ENCODE data around the gene LYPLAL1. TPM values are rescaled to one million over a fixed set of nuclear protein-coding genes. Genes with fewer than 3 reads are reported as not detected.

LYPLAL1 gene
- total RNA-seq, 1 experiment from 2014 or later: 20.7 TPM

DNA sequence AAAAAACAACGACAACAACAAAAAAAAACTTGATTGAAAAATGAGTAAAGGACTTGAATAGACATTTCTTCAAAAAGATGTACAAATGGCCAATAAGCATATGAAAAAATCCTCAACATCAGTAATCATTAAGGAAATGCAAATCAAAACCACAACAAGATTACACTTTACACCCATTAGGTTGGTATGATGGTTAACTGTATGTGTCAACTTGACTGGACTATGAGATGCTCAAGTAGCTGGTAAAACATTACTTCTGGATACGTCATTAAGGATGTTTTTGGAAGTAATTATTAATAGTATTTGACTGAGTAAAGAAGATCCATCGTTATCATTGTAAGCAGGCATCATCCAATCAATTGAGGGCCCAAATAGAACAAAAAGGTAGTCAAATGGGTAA, 34.9 kb upstream of the LYPLAL1 start (continued):
- TF ChIP-seq FOXJ3 (CRISPR knock-in tag; IDR thresholded peaks at IDR 0.05; ENCODE audit: borderline replicate concordance) (no peak), MAX (CRISPR knock-in tag; IDR thresholded peaks at IDR 0.05) (no peak)
- TF ChIP-seq, protein P1, sequence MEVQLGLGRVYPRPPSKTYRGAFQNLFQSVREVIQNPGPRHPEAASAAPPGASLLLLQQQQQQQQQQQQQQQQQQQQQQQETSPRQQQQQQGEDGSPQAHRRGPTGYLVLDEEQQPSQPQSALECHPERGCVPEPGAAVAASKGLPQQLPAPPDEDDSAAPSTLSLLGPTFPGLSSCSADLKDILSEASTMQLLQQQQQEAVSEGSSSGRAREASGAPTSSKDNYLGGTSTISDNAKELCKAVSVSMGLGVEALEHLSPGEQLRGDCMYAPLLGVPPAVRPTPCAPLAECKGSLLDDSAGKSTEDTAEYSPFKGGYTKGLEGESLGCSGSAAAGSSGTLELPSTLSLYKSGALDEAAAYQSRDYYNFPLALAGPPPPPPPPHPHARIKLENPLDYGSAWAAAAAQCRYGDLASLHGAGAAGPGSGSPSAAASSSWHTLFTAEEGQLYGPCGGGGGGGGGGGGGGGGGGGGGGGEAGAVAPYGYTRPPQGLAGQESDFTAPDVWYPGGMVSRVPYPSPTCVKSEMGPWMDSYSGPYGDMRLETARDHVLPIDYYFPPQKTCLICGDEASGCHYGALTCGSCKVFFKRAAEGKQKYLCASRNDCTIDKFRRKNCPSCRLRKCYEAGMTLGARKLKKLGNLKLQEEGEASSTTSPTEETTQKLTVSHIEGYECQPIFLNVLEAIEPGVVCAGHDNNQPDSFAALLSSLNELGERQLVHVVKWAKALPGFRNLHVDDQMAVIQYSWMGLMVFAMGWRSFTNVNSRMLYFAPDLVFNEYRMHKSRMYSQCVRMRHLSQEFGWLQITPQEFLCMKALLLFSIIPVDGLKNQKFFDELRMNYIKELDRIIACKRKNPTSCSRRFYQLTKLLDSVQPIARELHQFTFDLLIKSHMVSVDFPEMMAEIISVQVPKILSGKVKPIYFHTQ (CRISPR knock-in tag; IDR thresholded peaks at IDR 0.05): no peak
- TF ChIP-seq, protein P2, sequence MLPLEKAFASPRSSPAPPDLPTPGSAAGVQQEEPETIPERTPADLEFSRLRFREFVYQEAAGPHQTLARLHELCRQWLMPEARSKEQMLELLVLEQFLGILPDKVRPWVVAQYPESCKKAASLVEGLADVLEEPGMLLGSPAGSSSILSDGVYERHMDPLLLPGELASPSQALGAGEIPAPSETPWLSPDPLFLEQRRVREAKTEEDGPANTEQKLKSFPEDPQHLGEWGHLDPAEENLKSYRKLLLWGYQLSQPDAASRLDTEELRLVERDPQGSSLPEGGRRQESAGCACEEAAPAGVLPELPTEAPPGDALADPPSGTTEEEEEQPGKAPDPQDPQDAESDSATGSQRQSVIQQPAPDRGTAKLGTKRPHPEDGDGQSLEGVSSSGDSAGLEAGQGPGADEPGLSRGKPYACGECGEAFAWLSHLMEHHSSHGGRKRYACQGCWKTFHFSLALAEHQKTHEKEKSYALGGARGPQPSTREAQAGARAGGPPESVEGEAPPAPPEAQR (CRISPR knock-in tag; IDR thresholded peaks at IDR 0.05): no peak

- H3K27me3 Mint-ChIP-seq (ENCODE audit: low read depth): no peaks in the 10 kb centered on the region
- no peak overlapping the region for H3K27ac Mint-ChIP-seq
- ATAC-seq: no peak
- H3K36me3 Mint-ChIP-seq: no peaks in the 10 kb centered on the region
- DNase-seq (ENCODE audit: low spot score): no peak
- POLR2A ChIA-PET: no interaction called here
- no peaks in the 10 kb centered on the region for H3K4me1 Mint-ChIP-seq
- TF ChIP-seq TEAD4 (CRISPR knock-in tag; IDR thresholded peaks at IDR 0.05) (no peak), SP1 (CRISPR knock-in tag; conservative IDR thresholded peaks at IDR 0.05) (no peak), MXD4 (CRISPR knock-in tag; IDR thresholded peaks at IDR 0.05; ENCODE audit: borderline replicate concordance) (no peak), NR1H2 (CRISPR knock-in tag; IDR thresholded peaks at IDR 0.05) (no peak), ZNF416 (CRISPR knock-in tag; IDR thresholded peaks at IDR 0.05) (no peak), KAT7 (CRISPR knock-in tag; IDR thresholded peaks at IDR 0.05; ENCODE audit: borderline replicate concordance) (no peak), PREB (CRISPR knock-in tag; IDR thresholded peaks at IDR 0.05; ENCODE audit: borderline replicate concordance) (no peak)
- TF ChIP-seq, protein P3, sequence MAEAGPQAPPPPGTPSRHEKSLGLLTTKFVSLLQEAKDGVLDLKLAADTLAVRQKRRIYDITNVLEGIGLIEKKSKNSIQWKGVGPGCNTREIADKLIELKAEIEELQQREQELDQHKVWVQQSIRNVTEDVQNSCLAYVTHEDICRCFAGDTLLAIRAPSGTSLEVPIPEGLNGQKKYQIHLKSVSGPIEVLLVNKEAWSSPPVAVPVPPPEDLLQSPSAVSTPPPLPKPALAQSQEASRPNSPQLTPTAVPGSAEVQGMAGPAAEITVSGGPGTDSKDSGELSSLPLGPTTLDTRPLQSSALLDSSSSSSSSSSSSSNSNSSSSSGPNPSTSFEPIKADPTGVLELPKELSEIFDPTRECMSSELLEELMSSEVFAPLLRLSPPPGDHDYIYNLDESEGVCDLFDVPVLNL (CRISPR knock-in tag; IDR thresholded peaks at IDR 0.05; ENCODE audit: borderline replicate concordance, low read depth): no peak
- TF ChIP-seq, protein P4, sequence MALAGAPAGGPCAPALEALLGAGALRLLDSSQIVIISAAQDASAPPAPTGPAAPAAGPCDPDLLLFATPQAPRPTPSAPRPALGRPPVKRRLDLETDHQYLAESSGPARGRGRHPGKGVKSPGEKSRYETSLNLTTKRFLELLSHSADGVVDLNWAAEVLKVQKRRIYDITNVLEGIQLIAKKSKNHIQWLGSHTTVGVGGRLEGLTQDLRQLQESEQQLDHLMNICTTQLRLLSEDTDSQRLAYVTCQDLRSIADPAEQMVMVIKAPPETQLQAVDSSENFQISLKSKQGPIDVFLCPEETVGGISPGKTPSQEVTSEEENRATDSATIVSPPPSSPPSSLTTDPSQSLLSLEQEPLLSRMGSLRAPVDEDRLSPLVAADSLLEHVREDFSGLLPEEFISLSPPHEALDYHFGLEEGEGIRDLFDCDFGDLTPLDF (CRISPR knock-in tag; IDR thresholded peaks at IDR 0.05): no peak
- no peaks in the 10 kb centered on the region for H3K9me3 Mint-ChIP-seq
- CTCF ChIA-PET: interaction anchor here (0.7 kb wide), 1 partner anchor 17 kb away, joined by 3 read pairs; no protein-coding TSS in a partner anchor
- H3K4me3 Mint-ChIP-seq: no peak overlapping the region
Observed at GRCh38 chr1:219140303-219140877, 33.3 kb upstream of the LYPLAL1 start.

- H3K27me3 Mint-ChIP-seq (ENCODE audit: low read depth): no peaks in the 10 kb centered on the region
- no peaks in the 10 kb centered on the region for H3K36me3 Mint-ChIP-seq
- ChIA-PET CTCF (no interaction called here), POLR2A (no interaction called here)
- peaks cover 7% of the 10 kb centered on the region; the same call in 1 of the 2 replicates for H3K4me1 Mint-ChIP-seq
- no peak for DNase-seq (ENCODE audit: low spot score)
- H3K4me3 Mint-ChIP-seq: no peak overlapping the region
- no peak overlapping the region for H3K27ac Mint-ChIP-seq
- no peak for ATAC-seq
- H3K9me3 Mint-ChIP-seq: no peaks in the 10 kb centered on the region
- TF ChIP-seq ETV6 (CRISPR knock-in tag; IDR thresholded peaks at IDR 0.05) (no peak), ZBTB21 (CRISPR knock-in tag; IDR thresholded peaks at IDR 0.05; ENCODE audit: borderline replicate concordance) (no peak), FOXK1 (CRISPR knock-in tag; IDR thresholded peaks at IDR 0.05) (no peak), JAZF1 (CRISPR knock-in tag; IDR thresholded peaks at IDR 0.05) (no peak), JUN (CRISPR knock-in tag; IDR thresholded peaks at IDR 0.05) (no peak), ZNF671 (CRISPR knock-in tag; IDR thresholded peaks at IDR 0.05) (no peak), NFATC4 (CRISPR knock-in tag; IDR thresholded peaks at IDR 0.05) (no peak), PREB (CRISPR knock-in tag; IDR thresholded peaks at IDR 0.05; ENCODE audit: borderline replicate concordance) (no peak), ZNF396 (CRISPR knock-in tag; IDR thresholded peaks at IDR 0.05; ENCODE audit: borderline replicate concordance) (no peak), ZNF425 (CRISPR knock-in tag; conservative IDR thresholded peaks at IDR 0.05) (no peak)
Observed at GRCh38 chr1:219143735-219144134, 29.9 kb upstream of the LYPLAL1 start.

All from WTC11 (cell line).